Fibroblast of pulmonary artery (primary cell): ENCODE measurements around the gene SPTLC3.

Source experiments
- DNase-seq: peaks from one replicate; pipeline ENCODE4 v3.0.0-alpha.2; 2010; ENCODE audit warnings: low read depth
- H3K4me3 ChIP-seq: replicated peaks from 2 replicates; pipeline ENCODE4 v1.5.1; 2011; ENCODE audit warnings: low read depth, mild to moderate bottlenecking, control low read depth, low read length, moderate library complexity
- CTCF ChIP-seq: IDR thresholded peaks from 2 replicates; pipeline ENCODE4 v1.5.1; 2011; ENCODE audit warnings: mild to moderate bottlenecking, control low read depth, low read length, inconsistent platforms; ENCODE audit errors: missing control alignments

SPTLC3 gene

GRCh38 chr20:13102237-13102636 is 93.5 kb downstream of the SPTLC3 start:
- TF ChIP-seq CTCF: no peak
- no peak overlapping the region for H3K4me3 ChIP-seq
- no peak for DNase-seq

GRCh38 chr20:13102694-13103093 is 93.9 kb downstream of the SPTLC3 start:
- no peak for DNase-seq
- no peak for TF ChIP-seq CTCF
- no peak overlapping the region for H3K4me3 ChIP-seq

GRCh38 chr20:13105039-13105438 is 96.3 kb downstream of the SPTLC3 start:
- no peak for TF ChIP-seq CTCF
- no peak for DNase-seq
- no peak overlapping the region for H3K4me3 ChIP-seq

- peak; percentile 61 for DNase-seq
- peak; percentile 72 for TF ChIP-seq CTCF
- H3K4me3 ChIP-seq: no peak overlapping the region
Measured at GRCh38 chr20:13105864-13106457, 97.2 kb downstream of the SPTLC3 start.

GRCh38 chr20:13109658-13110057 is 100.9 kb downstream of the SPTLC3 start:
- TF ChIP-seq CTCF: no peak
- DNase-seq: no peak
- H3K4me3 ChIP-seq: no peak overlapping the region

GRCh38 chr20:13110796-13111195 is 102.0 kb downstream of the SPTLC3 start:
- TF ChIP-seq CTCF: no peak
- H3K4me3 ChIP-seq: no peak overlapping the region
- DNase-seq: no peak

GRCh38 chr20:13111249-13111911 is 102.6 kb downstream of the SPTLC3 start:
- no peak overlapping the region for H3K4me3 ChIP-seq
- no peak for TF ChIP-seq CTCF
- no peak for DNase-seq
